ENCODE data around the gene NT5DC1.

Gene NT5DC1

DNA sequence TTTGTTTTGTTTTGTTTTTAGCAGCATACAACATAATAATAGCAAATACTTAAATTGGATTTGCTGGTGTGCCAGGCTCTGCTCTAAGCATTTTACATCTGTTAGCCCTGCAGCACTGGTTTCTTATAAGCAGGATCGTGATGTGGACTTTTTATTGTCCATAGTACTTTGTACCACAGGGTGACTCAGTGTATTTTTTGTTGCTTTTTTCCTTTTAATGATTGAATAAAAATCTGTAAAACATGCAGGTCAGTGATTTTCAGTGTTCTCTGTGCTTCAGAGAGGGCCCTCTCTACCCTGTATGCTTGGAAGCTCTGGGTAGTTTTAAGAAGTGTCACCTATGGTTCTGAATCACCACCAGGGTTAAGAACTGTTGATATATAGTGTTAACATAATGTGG is 4.0 kb downstream of the NT5DC1 start:
- peaks cover 4 to 21% of the 10 kb centered on the region in 2 experiments; a peak in 1 of 3 replicates for H3K36me3 ChIP-seq (ENCODE audit: control insufficient read depth in 2 of 2, insufficient read depth in 1 of 2, low read length in 2 of 2)
- H3K4me1 ChIP-seq (ENCODE audit: control insufficient read depth, insufficient read depth, low read length): peaks cover 3% of the 10 kb centered on the region; the same call in 1 of the 2 replicates
- no peak for TF ChIP-seq YY2 (tag by site-specific recombination; IDR thresholded peaks at IDR 0.05)
- TF ChIP-seq SCRT2 (tag by site-specific recombination; IDR thresholded peaks at IDR 0.05): no peak
- no peak for TF ChIP-seq ZNF140 (tag by site-specific recombination; IDR thresholded peaks at IDR 0.05)
- TF ChIP-seq ZNF658 (tag by site-specific recombination; IDR thresholded peaks at IDR 0.05): no peak
- no peak for TF ChIP-seq ZNF239 (tag by site-specific recombination; IDR thresholded peaks at IDR 0.05)
- TF ChIP-seq HIC1 (tag by site-specific recombination; IDR thresholded peaks at IDR 0.05): no peak
- TF ChIP-seq ZNF623 (tag by site-specific recombination; IDR thresholded peaks at IDR 0.05): no peak
- TF ChIP-seq ZNF146 (tag by site-specific recombination; IDR thresholded peaks at IDR 0.05): no peak
- H3K4me3 ChIP-seq (ENCODE audit: low read depth, low read length): no peak overlapping the region
- ChIA-PET CTCF (interaction anchor here (1.0 kb wide), 1 partner anchor 36 kb away, joined by 4 read pairs; no protein-coding TSS in a partner anchor), POLR2A (no interaction called here)
- H3K27ac ChIP-seq (ENCODE audit: extremely low read depth, low read depth, low read length): no peak overlapping the region
- H3K9me3 ChIP-seq (ENCODE audit: control insufficient read depth, insufficient read depth, low read depth, low read length): no peaks in the 10 kb centered on the region

DNA sequence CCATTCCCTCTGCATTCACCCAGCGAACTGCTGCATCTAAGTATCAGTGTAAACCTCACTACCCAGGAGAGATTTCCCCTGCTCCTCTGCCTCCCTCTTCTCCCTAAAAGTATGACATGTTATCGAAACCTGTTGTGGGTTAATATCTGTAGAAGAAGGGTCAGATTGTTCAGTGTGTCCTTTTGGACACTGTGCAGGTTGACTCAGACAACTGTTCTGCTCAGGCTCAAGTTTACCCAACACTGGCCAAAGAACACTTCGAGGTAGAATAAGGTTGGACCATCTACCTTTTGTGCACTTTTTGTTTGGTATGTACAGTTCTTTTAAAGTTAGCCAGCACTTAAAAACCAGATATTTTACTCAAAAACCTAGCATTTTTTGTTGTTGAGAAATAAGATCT is 4.6 kb downstream of the NT5DC1 start:
- Histone ChIP-seq H3K9me3 (ENCODE audit: control insufficient read depth, insufficient read depth, low read depth, low read length) (no peaks in the 10 kb centered on the region), H3K4me1 (ENCODE audit: control insufficient read depth, insufficient read depth, low read length) (peaks cover 3% of the 10 kb centered on the region; the same call in 1 of the 2 replicates), H3K36me3 (ENCODE audit: control insufficient read depth in 2 of 2, insufficient read depth in 1 of 2, low read length in 2 of 2) (peaks cover 4 to 24% of the 10 kb centered on the region in 2 experiments; a peak in 1 of 3 replicates), H3K4me3 (ENCODE audit: low read depth, low read length) (no peak overlapping the region), H3K27ac (ENCODE audit: extremely low read depth, low read depth, low read length) (no peak overlapping the region)
- TF ChIP-seq ZNF585B (tag by site-specific recombination; IDR thresholded peaks at IDR 0.05) (no peak), ZXDB (tag by site-specific recombination; IDR thresholded peaks at IDR 0.05) (no peak), ZNF561 (tag by site-specific recombination; IDR thresholded peaks at IDR 0.05; ENCODE audit: borderline replicate concordance) (no peak), RBAK (tag by site-specific recombination; IDR thresholded peaks at IDR 0.05) (no peak), ZNF610 (tag by site-specific recombination; IDR thresholded peaks at IDR 0.05; ENCODE audit: borderline replicate concordance) (no peak), BCL11A (tag by site-specific recombination; IDR thresholded peaks at IDR 0.05; ENCODE audit: low read depth) (no peak), ZSCAN18 (tag by site-specific recombination; IDR thresholded peaks at IDR 0.05) (no peak), ZBTB26 (tag by site-specific recombination; optimal IDR thresholded peaks at IDR 0.05) (no peak), ZNF221 (tag by site-specific recombination; IDR thresholded peaks at IDR 0.05; ENCODE audit: borderline replicate concordance) (no peak), ZNF133 (tag by site-specific recombination; IDR thresholded peaks at IDR 0.05) (no peak)
- TF ChIP-seq, protein P1, sequence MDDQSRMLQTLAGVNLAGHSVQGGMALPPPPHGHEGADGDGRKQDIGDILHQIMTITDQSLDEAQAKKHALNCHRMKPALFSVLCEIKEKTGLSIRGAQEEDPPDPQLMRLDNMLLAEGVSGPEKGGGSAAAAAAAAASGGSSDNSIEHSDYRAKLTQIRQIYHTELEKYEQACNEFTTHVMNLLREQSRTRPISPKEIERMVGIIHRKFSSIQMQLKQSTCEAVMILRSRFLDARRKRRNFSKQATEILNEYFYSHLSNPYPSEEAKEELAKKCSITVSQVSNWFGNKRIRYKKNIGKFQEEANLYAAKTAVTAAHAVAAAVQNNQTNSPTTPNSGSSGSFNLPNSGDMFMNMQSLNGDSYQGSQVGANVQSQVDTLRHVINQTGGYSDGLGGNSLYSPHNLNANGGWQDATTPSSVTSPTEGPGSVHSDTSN (CRISPR knock-in tag; IDR thresholded peaks at IDR 0.05): no peak
- TF ChIP-seq, protein P2, sequence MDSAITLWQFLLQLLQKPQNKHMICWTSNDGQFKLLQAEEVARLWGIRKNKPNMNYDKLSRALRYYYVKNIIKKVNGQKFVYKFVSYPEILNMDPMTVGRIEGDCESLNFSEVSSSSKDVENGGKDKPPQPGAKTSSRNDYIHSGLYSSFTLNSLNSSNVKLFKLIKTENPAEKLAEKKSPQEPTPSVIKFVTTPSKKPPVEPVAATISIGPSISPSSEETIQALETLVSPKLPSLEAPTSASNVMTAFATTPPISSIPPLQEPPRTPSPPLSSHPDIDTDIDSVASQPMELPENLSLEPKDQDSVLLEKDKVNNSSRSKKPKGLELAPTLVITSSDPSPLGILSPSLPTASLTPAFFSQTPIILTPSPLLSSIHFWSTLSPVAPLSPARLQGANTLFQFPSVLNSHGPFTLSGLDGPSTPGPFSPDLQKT (IDR thresholded peaks at IDR 0.05; ENCODE audit: borderline replicate concordance, low read depth, low read length): no peak
- TF ChIP-seq, protein P3, sequence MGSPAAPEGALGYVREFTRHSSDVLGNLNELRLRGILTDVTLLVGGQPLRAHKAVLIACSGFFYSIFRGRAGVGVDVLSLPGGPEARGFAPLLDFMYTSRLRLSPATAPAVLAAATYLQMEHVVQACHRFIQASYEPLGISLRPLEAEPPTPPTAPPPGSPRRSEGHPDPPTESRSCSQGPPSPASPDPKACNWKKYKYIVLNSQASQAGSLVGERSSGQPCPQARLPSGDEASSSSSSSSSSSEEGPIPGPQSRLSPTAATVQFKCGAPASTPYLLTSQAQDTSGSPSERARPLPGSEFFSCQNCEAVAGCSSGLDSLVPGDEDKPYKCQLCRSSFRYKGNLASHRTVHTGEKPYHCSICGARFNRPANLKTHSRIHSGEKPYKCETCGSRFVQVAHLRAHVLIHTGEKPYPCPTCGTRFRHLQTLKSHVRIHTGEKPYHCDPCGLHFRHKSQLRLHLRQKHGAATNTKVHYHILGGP (tag by site-specific recombination; IDR thresholded peaks at IDR 0.05): no peak
- ChIA-PET CTCF (interaction anchor here (1.0 kb wide), 1 partner anchor 35 kb away, joined by 4 read pairs; no protein-coding TSS in a partner anchor), POLR2A (no interaction called here)
